NCI-H774 (cell line): ENCODE measurements around the gene GOLGA1.

ENCODE experiments used
- DNase-seq: peaks from one replicate; lab custom pipeline; 2025; lab: John Stamatoyannopoulos, UW

Gene GOLGA1

DNA sequence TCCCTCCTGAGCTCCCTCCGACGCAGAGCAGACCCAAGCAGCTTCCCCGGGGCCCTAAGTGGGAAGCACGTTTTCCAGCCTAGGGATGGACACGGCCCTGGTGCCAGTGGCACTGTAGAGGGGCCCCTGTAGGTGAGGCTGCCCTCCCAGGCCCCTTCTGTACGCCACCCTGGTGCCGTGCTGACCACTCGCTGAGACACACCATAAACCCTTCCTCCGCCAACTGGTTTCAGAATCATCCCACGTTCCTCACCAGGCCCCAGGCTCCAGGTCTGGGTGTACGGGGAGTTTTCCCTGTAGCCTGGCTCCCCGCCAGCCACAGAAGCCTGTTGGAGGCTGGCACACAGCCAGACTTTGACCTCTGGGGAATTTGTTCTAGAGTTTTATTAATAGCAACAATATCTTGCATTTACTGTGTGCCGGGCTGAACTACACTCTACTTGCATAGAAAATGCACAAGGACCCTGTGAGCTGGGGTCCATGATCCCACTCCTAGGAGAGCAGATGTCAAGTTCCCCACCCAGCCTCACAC is 105.8 kb downstream of the GOLGA1 start:
- DNase-seq = no peak

GRCh38 chr9:124834591-124834990 is 106.3 kb downstream of the GOLGA1 start:
- DNase-seq = no peak

DNA sequence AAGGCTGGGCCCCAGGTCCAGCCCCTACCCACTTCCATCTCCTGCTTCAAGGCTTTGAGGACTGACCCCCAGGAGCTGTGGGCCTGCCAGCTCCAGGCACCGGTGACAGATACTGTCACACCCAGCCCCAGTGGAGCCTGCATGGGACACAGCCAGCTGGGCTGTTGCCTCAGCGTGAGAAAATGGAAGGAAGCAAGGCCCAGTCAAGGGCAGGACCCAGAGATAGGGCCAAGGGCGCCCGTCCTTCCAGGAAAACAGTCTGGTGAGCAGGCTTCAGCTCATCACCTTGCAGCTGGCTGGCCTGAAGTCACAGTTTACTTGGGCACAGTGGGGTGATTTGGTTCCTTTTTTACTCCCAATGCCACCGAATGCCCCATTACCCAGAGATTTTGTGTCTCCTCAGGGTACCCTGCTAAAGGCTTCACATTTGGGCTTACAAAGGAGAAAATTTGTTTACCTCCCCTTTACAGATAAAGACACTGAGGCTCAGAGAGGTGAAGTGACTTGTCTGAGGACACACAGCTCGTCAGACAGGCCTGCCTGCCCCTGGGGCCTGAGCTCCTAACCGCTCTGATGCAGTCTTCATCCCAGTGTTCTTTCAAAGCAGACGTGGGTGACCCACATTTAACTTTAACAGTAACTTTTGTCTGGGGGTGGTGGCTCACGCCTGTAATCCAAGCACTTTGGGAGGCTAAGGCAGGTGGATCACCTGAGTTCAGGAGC is 109.1 kb downstream of the GOLGA1 start:
- DNase-seq = no peak

GRCh38 chr9:124830593-124830992 is 110.3 kb downstream of the GOLGA1 start:
- no peak for DNase-seq

DNA sequence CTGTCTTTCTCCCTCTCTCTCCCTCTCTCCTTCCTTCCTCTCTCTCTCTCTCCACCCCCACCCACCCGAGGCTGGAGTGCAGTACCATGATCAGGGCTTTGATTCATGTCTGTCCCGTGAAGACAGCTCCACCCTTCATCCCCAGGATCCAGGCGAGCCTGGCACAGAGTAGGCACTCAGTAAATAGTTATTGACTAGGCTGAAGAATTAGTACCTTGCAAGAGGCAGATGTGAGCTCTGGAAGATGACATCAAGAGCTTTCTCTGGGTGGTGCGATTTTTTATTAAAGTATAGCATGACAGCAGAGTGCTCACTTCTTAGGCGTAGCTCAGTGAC is 111.6 kb downstream of the GOLGA1 start:
- no peak for DNase-seq

GRCh38 chr9:124828489-124829333 is 112.2 kb downstream of the GOLGA1 start:
- DNase-seq = no peak
